ENCODE results near the gene PTAFR. TPM values are rescaled to one million over a fixed set of nuclear protein-coding genes. Genes with fewer than 3 reads are reported as not detected.

PTAFR gene
- total and polyA plus RNA-seq, 2 donors (not counting 1 experiment from before 2014, with no cell fraction given) = 5.9 to 6.2 TPM

DNA sequence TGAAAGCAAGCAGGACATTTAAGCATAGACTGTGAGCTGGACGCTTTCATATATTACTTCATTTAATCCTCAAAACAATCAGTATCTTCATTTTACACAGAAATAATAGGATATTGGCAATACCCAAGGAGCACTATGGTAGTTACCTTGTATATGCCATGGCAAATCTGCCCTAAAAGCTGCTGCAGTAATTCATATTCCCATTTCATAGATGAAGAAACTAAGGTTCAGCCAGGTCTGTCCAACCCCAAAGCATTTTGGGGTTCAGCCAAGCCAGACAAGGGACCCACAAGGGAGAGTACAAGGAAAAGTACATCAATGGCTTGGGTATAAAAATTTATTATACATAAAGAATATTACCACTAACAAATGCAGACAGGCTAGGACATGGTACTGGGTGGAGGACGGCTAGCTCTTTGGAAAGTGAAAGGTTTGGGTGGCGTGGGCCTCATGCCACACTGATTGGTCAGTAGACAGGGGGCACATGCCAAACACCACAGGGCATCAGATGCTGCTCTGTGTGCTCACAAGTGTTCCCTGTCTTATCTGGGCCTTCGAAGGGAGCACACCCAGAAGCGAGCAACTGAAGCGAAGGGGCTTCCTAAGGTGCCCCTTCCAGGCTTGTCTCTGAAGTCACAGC, 23.9 kb upstream of the PTAFR start:
- Histone ChIP-seq H3K4me3 (ENCODE audit: control extremely low read depth in 1 of 5, extremely low read depth in 1 of 5, insufficient read depth in 1 of 5, low read depth in 2 of 5, low read length in 4 of 5) (no peak overlapping the region), H3K36me3 (replicated peaks in 1 of 2; ENCODE audit: control extremely low read depth in 1 of 2, control insufficient read depth in 1 of 2, extremely low read depth in 1 of 2, insufficient read depth in 2 of 2, low read length in 1 of 2) (peaks cover 3 to 67% of the 10 kb centered on the region in 2 experiments), H2AFZ (ENCODE audit: insufficient read depth, low read depth, low read length, poor library complexity, severe bottlenecking) (no peak overlapping the region), H3K9me3 (ENCODE audit: control extremely low read depth in 1 of 3, control insufficient read depth in 2 of 3, insufficient read depth in 1 of 3, low read length in 2 of 3) (peaks cover 0 to 6% (median 0%) of the 10 kb centered on the region in 3 donors), H3K27ac (ENCODE audit: low read length in 2 of 2) (peak overlapping the region; percentile 7 to 34), H3K79me2 (ENCODE audit: control insufficient read depth, insufficient read depth, low read length) (no peaks in the 10 kb centered on the region), H3K4me2 (replicated peaks; ENCODE audit: low read depth, low read length, poor library complexity, severe bottlenecking) (peak overlapping the region; percentile 9), H3K9ac (ENCODE audit: low read length) (no peak overlapping the region), H4K20me1 (ENCODE audit: control insufficient read depth, insufficient read depth, low read length, poor library complexity, severe bottlenecking) (no peaks in the 10 kb centered on the region), H3K4me1 (ENCODE audit: control insufficient read depth in 2 of 2, insufficient read depth in 2 of 2, low read length in 2 of 2) (peaks cover 13 to 18% of the 10 kb centered on the region in 2 donors), H3K27me3 (replicated peaks in 1 of 4; ENCODE audit: control extremely low read depth in 1 of 4, control insufficient read depth in 3 of 4, insufficient read depth in 4 of 4, low read length in 3 of 4) (no peaks in the 10 kb centered on the region)
- TF ChIP-seq, protein P1, sequence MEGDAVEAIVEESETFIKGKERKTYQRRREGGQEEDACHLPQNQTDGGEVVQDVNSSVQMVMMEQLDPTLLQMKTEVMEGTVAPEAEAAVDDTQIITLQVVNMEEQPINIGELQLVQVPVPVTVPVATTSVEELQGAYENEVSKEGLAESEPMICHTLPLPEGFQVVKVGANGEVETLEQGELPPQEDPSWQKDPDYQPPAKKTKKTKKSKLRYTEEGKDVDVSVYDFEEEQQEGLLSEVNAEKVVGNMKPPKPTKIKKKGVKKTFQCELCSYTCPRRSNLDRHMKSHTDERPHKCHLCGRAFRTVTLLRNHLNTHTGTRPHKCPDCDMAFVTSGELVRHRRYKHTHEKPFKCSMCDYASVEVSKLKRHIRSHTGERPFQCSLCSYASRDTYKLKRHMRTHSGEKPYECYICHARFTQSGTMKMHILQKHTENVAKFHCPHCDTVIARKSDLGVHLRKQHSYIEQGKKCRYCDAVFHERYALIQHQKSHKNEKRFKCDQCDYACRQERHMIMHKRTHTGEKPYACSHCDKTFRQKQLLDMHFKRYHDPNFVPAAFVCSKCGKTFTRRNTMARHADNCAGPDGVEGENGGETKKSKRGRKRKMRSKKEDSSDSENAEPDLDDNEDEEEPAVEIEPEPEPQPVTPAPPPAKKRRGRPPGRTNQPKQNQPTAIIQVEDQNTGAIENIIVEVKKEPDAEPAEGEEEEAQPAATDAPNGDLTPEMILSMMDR (IDR thresholded peaks at IDR 0.05) = no peak
- TF ChIP-seq EZH2 (IDR thresholded peaks at IDR 0.05; ENCODE audit: borderline replicate concordance, insufficient read depth, low read depth, low read length, poor library complexity, severe bottlenecking) = no peak
- Mint-ChIP-seq H3K27me3 (no peaks in the 10 kb centered on the region), H3K27ac (peak overlapping the region; percentile 80), H3K9me3 (ENCODE audit: insufficient read depth) (no peaks in the 10 kb centered on the region), H3K4me3 (no peak overlapping the region), H3K4me1 (peaks cover 25% of the 10 kb centered on the region)
- no peak for DNase-seq
- WGBS (ENCODE audit: insufficient coverage) = 93% methylated on average over 5 of the region's 6 CpGs
- intact Hi-C loops (cut with micrococcal nuclease) = no loop called here
- ATAC-seq (ENCODE audit: low read depth) = no peak
- ChIA-PET POLR2A (no interaction called here), CTCF (interaction anchor here (1.3 kb wide), 1 partner anchor 110 kb away, joined by 5 read pairs; no protein-coding TSS in a partner anchor)

Measured in B cell (primary cell).